Type B pancreatic cell (in vitro differentiated cells): Measurements from ENCODE around the gene DNA2. TPM values are rescaled to one million over a fixed set of nuclear protein-coding genes. Genes with fewer than 3 reads are reported as not detected.

Source experiments
- DNase-seq: peaks from one replicate; pipeline ENCODE4 v3.0.0; 2021; ENCODE audit warnings: mixed read lengths; ENCODE audit not compliant: unreplicated experiment; ENCODE audit errors: extremely low spot score
- H3K27ac Mint-ChIP-seq: 2 replicates; pipeline ENCODE4 v1.8.0; 2021; ENCODE audit warnings: mild to moderate bottlenecking, mixed read lengths
- H3K27me3 Mint-ChIP-seq: 2 replicates; pipeline ENCODE4 v1.8.0; 2021; ENCODE audit warnings: mixed read lengths
- H3K36me3 Mint-ChIP-seq: 2 replicates; pipeline ENCODE4 v1.8.0; 2021; ENCODE audit warnings: mixed read lengths
- H3K4me1 Mint-ChIP-seq: one replicate; pipeline ENCODE4 v1.8.0; 2021; ENCODE audit warnings: mixed read lengths; ENCODE audit not compliant: unreplicated experiment
- H3K4me3 Mint-ChIP-seq: 2 replicates; pipeline ENCODE4 v1.8.0; 2021; ENCODE audit warnings: mild to moderate bottlenecking, mixed read lengths
- H3K9me3 Mint-ChIP-seq: 2 replicates; pipeline ENCODE4 v1.8.0; 2021; ENCODE audit warnings: mixed read lengths
- total RNA-seq: library from RNA; stranded (reverse); gene quantifications from 2 replicates; pipeline ENCODE4 v1.2.1, GENCODE V29; 2021; ENCODE audit warnings: low replicate concordance
- TF ChIP-seq, protein P1 (sequence below): fragments of 200-600 bp; sonication (generic); conservative IDR thresholded peaks from 2 replicates; pipeline ENCODE4 v1.5.0; 2021; ENCODE audit warnings: antibody characterized with exemption, mild to moderate bottlenecking

The DNA2 gene
- total RNA-seq, 1 donor from 2014 or later, result 27.6 TPM

DNA sequence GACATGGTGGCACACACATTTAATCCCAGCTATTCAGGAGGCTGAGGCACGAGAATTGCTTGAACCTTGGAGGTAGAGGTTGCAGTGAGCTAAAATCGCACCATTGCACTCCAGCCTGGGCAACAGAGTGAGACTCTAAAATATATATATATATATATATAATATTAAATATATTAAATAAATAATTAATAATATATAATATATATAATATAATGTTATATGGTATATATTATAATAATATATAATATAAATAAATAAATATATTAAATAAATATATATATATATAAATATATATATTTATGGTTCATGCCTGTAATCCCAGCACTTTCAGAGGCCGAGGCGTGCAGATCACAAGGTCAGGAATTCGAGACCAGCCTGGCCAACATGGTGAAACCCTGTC is 105.2 kb downstream of the DNA2 start:
- Mint-ChIP-seq H3K36me3 (peaks cover 15% of the 10 kb centered on the region), H3K9me3 (no peaks in the 10 kb centered on the region), H3K4me3 (no peak overlapping the region), H3K4me1 (no peaks in the 10 kb centered on the region), H3K27ac (no peak overlapping the region), H3K27me3 (no peaks in the 10 kb centered on the region)
- DNase-seq, result no peak
- TF ChIP-seq, protein P1, sequence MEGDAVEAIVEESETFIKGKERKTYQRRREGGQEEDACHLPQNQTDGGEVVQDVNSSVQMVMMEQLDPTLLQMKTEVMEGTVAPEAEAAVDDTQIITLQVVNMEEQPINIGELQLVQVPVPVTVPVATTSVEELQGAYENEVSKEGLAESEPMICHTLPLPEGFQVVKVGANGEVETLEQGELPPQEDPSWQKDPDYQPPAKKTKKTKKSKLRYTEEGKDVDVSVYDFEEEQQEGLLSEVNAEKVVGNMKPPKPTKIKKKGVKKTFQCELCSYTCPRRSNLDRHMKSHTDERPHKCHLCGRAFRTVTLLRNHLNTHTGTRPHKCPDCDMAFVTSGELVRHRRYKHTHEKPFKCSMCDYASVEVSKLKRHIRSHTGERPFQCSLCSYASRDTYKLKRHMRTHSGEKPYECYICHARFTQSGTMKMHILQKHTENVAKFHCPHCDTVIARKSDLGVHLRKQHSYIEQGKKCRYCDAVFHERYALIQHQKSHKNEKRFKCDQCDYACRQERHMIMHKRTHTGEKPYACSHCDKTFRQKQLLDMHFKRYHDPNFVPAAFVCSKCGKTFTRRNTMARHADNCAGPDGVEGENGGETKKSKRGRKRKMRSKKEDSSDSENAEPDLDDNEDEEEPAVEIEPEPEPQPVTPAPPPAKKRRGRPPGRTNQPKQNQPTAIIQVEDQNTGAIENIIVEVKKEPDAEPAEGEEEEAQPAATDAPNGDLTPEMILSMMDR, result no peak

DNA sequence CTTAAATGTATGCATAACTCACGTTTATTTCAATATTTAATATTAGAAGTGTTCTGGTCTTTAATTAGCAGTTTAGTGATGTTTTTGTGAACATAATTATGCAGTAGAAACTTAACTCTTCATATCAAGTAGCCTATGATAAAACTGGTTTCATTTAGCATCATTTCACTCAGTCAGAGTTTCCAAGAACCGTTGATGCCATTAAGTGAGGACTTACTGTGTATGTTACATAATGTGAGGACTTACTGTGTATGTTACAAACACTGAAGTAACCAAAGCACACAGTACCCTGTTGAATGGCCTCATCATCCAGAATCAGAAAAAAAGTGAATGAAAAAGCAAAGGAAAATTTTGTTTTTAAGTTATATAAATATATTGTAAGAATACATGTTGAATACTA is 106.2 kb downstream of the DNA2 start:
- no peaks in the 10 kb centered on the region for H3K27me3 Mint-ChIP-seq
- TF ChIP-seq, protein P1, result no peak
- no peaks in the 10 kb centered on the region for H3K9me3 Mint-ChIP-seq
- H3K4me3 Mint-ChIP-seq, result no peak overlapping the region
- H3K27ac Mint-ChIP-seq, result no peak overlapping the region
- no peak for DNase-seq
- H3K4me1 Mint-ChIP-seq, result no peaks in the 10 kb centered on the region
- H3K36me3 Mint-ChIP-seq, result peaks cover 13% of the 10 kb centered on the region

DNA sequence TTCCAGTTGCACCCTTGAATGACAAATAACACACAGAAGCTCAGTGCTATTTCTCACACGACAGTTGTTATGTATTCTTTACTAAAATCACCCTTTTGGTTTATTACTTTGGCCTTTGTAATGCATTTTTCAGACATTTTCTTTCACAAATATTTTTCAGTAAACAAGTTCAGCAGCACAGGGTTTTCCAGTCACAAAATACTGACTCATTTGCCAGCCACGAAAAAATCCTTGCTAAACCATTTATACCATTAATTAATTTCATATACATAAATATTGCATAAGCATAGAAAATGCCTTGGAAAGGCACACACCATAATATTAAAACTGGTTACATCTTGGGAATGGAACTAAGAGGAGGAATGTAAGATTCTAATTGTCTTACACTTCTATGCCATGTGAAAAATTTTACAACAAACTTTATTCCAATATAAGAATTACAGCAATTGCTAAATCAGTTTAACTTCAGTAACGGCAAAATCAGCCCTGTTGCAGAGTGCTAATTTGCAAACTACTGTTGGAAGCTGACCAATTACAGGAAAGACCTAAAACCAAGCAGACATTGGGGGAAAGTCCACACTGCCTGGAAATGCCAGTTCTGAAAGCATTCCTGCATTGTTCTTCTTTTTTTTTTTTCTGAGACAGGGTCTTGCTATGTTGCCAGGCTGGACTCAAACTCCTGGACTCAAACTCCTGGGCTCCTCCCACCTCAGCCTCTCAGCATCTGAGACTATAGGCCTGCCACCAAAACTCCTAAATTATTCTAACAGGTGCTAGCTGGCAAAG is 107.5 kb downstream of the DNA2 start:
- DNase-seq, result no peak
- Mint-ChIP-seq H3K9me3 (no peaks in the 10 kb centered on the region), H3K4me3 (no peak overlapping the region), H3K27me3 (no peaks in the 10 kb centered on the region), H3K27ac (no peak overlapping the region), H3K4me1 (no peaks in the 10 kb centered on the region), H3K36me3 (peaks cover 7% of the 10 kb centered on the region)
- TF ChIP-seq, protein P1, result no peak

Other genes with a start within 250 kb of the DNA2 start
- 0.31 and 0.60 TPM in 2 replicates for gene ATOH7, start 239.9 kb downstream of the DNA2 start, total RNA-seq
- gene HNRNPH3, start 139.9 kb downstream of the DNA2 start, total RNA-seq, result 108 and 199 TPM in 2 replicates
- gene PBLD, start 139.0 kb downstream of the DNA2 start, total RNA-seq, result 6.2 and 6.9 TPM in 2 replicates
- 15.1 and 21.3 TPM in 2 replicates for gene RUFY2, start 64.7 kb downstream of the DNA2 start, total RNA-seq
- 26.1 and 28.6 TPM in 2 replicates for gene SLC25A16, start 55.5 kb upstream of the DNA2 start, total RNA-seq
- 14.9 and 29.0 TPM in 2 replicates for gene TET1, start 88.4 kb upstream of the DNA2 start, total RNA-seq
- 79.4 and 109 TPM in 2 replicates for gene CCAR1, start 249.3 kb upstream of the DNA2 start, total RNA-seq